Muscle of leg (tissue), 11 donors: ENCODE results near the gene MYH7. TPM values are rescaled to one million over a fixed set of nuclear protein-coding genes. Genes with fewer than 3 reads are reported as not detected.
"Not testable (repeated sequence)": the region's sequence is repeated elsewhere in the genome, so short reads cannot be mapped to it uniquely, and the experiment has no call there.

Source experiments
- DNase-seq: peaks from one replicate; pipeline ENCODE4 v3.0.0; 2013
- H3K27ac ChIP-seq: one replicate; pipeline ENCODE4 v1.5.1; 2013; ENCODE audit warnings: mild to moderate bottlenecking, low read length, control low read depth
- H3K27me3 ChIP-seq: one replicate; pipeline ENCODE4 v1.6.1; 2013; ENCODE audit warnings: low read length; ENCODE audit not compliant: control insufficient read depth, insufficient read depth
- H3K36me3 ChIP-seq: one replicate; pipeline ENCODE4 v1.6.1; 2013; ENCODE audit warnings: low read length; ENCODE audit not compliant: control insufficient read depth, insufficient read depth
- H3K4me1 ChIP-seq: one replicate; pipeline ENCODE4 v1.6.1; 2013; ENCODE audit warnings: low read length; ENCODE audit not compliant: control insufficient read depth, insufficient read depth
- H3K4me3 ChIP-seq: one replicate; pipeline ENCODE4 v1.5.1; 2013; ENCODE audit warnings: low read length, control low read depth
- H3K9me3 ChIP-seq: replicated peaks from 2 replicates; pipeline ENCODE4 v1.6.1; 2013; ENCODE audit warnings: low read depth, low read length; ENCODE audit not compliant: control insufficient read depth
- WGBS: methylation state at CpG from one replicate; pipeline ENCODE4 v1.1.5; 2013; ENCODE audit warnings: missing lambda C conversion rate; ENCODE audit not compliant: insufficient coverage; 5-methylcytosine and 5-hydroxymethylcytosine counted together
- polyA plus RNA-seq, 8 donors: library from polyadenylated mRNA; unstranded; fragments of 120-200 nt; gene quantifications; one replicate each; pipeline versions ENCODE4 v1.2.1 to v1.2.3, GENCODE V29; 2013; ENCODE audit warnings: inconsistent platforms in 1 of 8, low replicate concordance in 1 of 8; ENCODE audit not compliant: insufficient read length in 8 of 8, insufficient read depth in 1 of 8
- total RNA-seq: library from RNA; stranded (reverse); fragments of 120-200 nt; gene quantifications from one replicate; pipeline ENCODE4 v1.2.4, GENCODE V29; 2013

The MYH7 gene
- total and polyA plus RNA-seq, 9 donors = 124 to 948 (median 558) TPM

DNA sequence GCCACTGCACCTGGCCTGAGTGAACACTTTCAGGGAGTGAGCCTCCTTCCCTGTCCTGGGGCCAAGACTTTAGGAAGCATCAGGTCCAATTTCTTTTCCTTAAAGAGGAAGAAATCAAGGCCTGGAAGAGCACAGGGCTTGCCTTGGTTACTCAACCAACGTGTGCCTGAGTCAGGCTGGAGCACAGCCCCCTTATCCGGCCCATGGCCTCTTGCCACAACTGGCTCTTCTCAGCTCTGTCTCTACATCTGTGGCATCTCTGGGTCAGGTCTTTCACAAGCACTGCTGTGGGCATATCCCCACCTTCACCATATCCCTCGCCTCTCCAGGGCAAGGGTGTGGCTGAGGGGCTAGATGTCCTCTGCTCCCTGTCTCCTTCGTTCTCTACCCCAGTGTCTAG, 34.2 kb downstream of the MYH7 start:
- H3K36me3 ChIP-seq = no peaks in the 10 kb centered on the region
- H3K4me3 ChIP-seq = no peak overlapping the region
- no peak for DNase-seq
- H3K27ac ChIP-seq = no peak overlapping the region
- H3K4me1 ChIP-seq = peaks cover 6% of the 10 kb centered on the region
- H3K27me3 ChIP-seq = peaks cover 9% of the 10 kb centered on the region
- no peaks in the 10 kb centered on the region for H3K9me3 ChIP-seq
- 70% methylated on average over 3 of the region's 4 CpGs for WGBS

DNA sequence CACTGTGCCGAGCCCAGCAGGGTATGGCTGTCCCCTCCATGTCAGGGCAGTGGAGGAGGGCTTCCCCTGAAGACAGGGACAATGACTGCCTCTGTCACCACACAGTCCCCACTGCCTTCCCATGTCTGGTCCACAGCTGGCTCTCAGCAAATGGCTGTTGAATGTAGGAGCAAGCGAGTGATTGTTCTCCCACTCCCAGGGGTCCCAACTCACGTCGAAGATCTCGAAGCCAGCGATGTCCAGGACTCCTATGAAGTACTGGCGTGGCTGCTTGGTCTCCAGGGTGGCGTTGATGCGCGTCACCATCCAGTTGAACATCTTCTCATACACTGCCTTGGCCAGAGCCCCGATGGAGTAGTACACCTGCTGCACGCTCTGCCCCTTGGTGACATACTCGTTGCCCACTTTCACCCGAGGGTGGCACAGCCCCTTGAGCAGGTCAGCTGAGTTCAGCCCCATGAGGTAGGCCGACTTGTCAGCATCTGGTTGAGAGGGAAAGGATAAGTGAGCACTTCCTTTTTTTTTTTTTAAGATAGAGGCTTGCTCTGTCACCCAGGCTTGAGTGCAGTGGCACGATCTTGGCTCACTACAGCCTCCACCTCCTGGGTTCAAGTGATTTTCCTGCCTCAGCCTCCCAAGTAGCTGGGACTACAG, 34.8 kb downstream of the MYH7 start:
- H3K27ac ChIP-seq, DNase-seq, H3K27me3 ChIP-seq, H3K4me1 ChIP-seq, H3K4me3 ChIP-seq, H3K9me3 ChIP-seq, H3K36me3 ChIP-seq: not testable (repeated sequence)
- 86% methylated on average over 7 of the region's 16 CpGs for whole genome bisulfite sequencing

DNA sequence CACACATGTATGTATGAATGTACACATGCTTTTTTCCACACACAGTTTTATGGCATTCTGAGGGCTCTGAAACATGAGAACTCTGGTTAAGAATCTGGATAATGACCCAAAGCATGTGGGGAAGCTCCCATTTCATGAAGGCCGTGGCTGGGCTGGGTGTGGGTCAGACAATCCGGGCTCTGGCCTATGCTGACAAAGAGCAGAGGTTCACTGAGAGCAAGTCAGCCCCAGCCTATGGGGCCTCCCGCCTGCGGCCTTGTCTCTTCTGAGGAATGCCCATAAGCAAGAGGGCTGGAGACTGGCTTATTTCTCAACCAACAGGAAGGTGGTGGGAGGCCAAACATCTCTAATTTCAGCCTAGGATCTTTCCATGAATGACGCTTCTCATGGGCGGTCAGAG, 35.9 kb downstream of the MYH7 start:
- DNase-seq = no peak
- WGBS = 40% methylated on average over 2 of the region's 6 CpGs
- Histone ChIP-seq H3K9me3 (no peaks in the 10 kb centered on the region), H3K36me3 (no peaks in the 10 kb centered on the region), H3K4me3 (no peak overlapping the region), H3K27me3 (peaks cover 7% of the 10 kb centered on the region), H3K27ac (no peak overlapping the region), H3K4me1 (peaks cover 6% of the 10 kb centered on the region)

DNA sequence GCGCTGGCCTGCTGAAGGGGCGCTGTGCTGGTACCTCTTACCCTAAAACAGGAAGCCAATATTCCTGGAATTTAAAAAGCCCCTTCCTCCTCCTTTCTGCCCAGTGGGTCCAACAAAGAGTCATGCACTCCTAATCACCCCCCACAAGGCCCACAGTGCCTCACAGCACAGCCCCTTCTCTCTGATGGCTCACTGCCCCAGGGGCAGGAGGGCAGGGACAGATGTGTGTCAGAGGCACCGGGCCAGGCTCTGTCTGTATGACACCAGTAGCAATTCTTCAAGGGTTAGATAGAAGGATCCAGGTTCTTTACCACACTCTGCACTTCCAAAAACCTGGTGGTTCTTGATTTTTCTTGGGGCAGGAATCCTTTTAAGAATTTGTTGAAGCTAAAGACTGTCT, 36.3 kb downstream of the MYH7 start:
- Histone ChIP-seq H3K36me3 (no peaks in the 10 kb centered on the region), H3K27ac (no peak overlapping the region), H3K4me1 (peaks cover 6% of the 10 kb centered on the region), H3K9me3 (no peaks in the 10 kb centered on the region), H3K4me3 (no peak overlapping the region), H3K27me3 (peaks cover 7% of the 10 kb centered on the region)
- DNase-seq = no peak
- WGBS = 67% methylated on average over 1 of the region's 3 CpGs

DNA sequence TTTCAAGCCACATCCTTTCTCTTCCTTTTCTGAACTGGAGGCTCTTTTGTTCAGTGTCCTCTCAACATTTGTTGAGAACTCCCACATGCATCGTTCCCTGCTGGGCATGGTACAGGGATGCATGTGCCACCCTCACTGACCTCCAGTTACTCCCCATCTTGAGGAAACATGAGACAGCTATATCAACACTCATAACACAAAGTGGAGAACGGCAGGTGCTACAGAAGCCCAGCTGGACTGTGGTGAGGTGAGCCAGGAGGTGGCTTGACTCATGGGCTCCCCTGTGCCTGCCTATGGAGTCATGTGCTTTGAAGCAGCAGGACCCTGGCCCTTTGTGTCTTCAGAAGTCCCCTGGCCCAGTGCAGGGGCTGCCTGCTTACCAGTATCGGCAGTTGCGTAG, 37.1 kb downstream of the MYH7 start:
- H3K27ac ChIP-seq = no peak overlapping the region
- H3K9me3 ChIP-seq = no peaks in the 10 kb centered on the region
- no peak for DNase-seq
- no peak overlapping the region for H3K4me3 ChIP-seq
- H3K27me3 ChIP-seq = peaks cover 3% of the 10 kb centered on the region
- H3K36me3 ChIP-seq = no peaks in the 10 kb centered on the region
- H3K4me1 ChIP-seq = peaks cover 6% of the 10 kb centered on the region
- 100% methylated on average over 2 of the region's 4 CpGs for WGBS

DNA sequence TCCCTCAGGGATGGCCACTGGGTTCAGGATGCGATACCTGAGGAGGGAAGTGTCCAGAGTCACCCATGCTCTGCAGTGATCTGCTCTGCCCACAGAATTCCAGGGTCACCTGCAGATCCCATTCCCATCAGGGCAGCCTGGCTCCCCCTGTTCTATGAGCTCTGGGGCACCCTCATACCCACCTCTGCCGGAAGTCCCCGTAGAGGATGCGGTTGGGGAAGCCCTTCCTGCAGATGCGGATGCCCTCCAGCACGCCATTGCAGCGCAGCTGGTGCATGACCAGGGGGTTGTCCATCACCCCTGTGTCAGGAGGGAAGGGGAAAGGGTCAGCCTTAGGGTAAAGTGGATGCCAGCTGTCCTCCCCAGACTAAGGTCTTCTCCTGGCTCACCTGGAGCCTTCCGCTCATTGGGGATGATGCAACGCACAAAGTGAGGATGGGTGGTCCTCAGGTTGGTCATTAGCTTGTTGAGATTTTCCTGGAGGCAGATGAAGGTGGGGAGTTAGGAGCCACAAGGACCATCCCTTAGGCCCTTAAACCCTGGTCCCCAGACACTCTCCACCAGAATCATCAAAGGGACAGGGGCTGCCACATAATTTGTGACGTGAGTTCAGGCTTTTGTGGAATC, 38.6 kb downstream of the MYH7 start:
- Histone ChIP-seq H3K36me3 (no peaks in the 10 kb centered on the region), H3K9me3 (no peaks in the 10 kb centered on the region), H3K4me1 (peaks cover 6% of the 10 kb centered on the region), H3K27ac (no peak overlapping the region), H3K4me3 (no peak overlapping the region), H3K27me3 (no peaks in the 10 kb centered on the region)
- no peak for DNase-seq
- 86% methylated on average over 7 of the region's 10 CpGs for WGBS

DNA sequence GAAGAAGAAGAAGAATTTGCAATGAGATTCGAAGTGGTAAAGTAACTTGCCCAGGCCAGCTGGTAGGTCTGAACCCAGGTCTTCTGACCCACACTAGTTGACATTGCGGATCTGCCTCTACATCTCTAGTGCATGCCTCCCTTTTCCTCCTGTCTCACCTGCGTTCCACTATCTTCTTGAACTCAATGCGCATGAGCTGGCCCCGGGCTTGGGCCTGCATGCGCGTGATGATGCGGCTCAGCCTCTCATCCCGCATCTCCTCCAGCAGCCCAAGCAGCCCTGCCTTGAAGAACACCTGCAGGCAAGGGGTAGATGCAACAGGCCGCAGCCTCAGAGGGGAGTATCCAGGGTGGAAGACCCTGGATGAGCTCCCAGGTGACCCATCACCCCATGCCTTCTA, 39.3 kb downstream of the MYH7 start:
- 87% methylated on average over 3 of the region's 10 CpGs for WGBS
- Histone ChIP-seq H3K4me1 (peaks cover 6% of the 10 kb centered on the region), H3K9me3 (no peaks in the 10 kb centered on the region), H3K27me3 (no peaks in the 10 kb centered on the region), H3K4me3 (no peak overlapping the region), H3K36me3 (no peaks in the 10 kb centered on the region), H3K27ac (no peak overlapping the region)
- DNase-seq = no peak

DNA sequence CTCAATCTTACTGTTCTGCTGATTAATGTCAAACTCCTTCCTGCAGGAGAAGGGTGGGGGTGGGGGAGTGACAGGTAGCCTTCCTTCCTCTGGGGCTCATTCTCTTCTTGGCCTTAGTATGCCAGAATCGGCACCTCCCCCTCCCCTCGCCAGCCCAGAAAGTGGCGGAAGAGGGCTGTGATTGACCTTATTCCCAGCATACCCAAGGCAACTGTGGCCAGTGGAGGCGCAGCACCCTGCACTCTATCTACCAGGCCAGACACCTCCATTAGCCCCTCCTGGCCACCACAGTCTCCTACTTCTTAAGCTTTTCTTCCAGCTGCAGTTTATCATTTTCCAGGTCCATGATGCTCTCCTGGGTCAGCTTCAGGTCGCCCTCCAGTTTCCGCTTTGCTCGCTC, 42.8 kb downstream of the MYH7 start:
- H3K27me3 ChIP-seq = peaks cover 3% of the 10 kb centered on the region
- no peak for DNase-seq
- H3K4me3 ChIP-seq = no peak overlapping the region
- H3K9me3 ChIP-seq = no peaks in the 10 kb centered on the region
- no peaks in the 10 kb centered on the region for H3K4me1 ChIP-seq
- WGBS = 68% methylated on average over 4 of the region's 7 CpGs
- H3K27ac ChIP-seq = no peak overlapping the region
- no peaks in the 10 kb centered on the region for H3K36me3 ChIP-seq

DNA sequence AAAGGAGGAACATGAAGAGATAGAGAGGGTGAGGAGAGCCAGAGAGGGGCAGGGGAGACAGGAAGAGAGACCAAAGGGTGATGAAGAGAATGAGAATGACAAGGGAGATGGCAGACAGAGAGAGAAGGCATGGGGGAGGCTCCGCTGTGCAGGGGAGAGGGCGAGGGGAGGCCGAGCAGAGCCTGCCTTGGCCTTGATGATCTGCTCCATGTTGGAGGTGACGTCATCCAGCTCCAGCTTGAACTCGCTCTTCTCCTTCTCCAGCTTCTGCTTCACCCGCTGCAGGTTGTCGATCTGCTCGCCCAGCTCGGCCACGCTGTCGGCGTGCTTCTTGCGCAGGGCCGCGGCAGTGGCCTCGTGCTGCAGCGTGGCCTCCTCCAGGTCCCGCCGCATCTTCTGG, 45.6 kb downstream of the MYH7 start:
- not testable (repeated sequence) for H3K36me3 ChIP-seq, DNase-seq, H3K4me1 ChIP-seq, H3K9me3 ChIP-seq, H3K27ac ChIP-seq, H3K27me3 ChIP-seq, H3K4me3 ChIP-seq
- no CpG with 5 or more reads among the region's 19 CpGs for WGBS

DNA sequence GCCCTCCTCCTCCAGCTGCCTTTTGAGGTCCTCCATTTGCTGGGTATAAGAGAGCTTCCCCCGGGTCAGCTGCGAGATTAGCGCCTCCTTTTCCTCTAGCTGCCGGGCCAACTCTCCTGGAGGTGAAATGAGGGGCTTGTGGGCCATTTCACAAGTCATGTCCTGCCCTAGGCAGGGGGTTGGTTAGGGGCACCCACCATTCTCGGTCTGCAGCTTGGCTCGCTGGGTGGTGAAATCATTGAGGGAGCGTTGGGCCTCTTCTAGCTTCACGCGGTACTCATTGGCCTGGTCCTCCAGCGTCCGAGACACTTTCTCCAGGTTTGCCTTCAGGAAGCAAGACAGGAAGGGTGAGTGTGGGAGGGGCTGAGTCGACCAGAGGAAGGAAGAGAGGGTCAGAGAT, 46.1 kb downstream of the MYH7 start:
- 63% methylated on average over 8 of the region's 12 CpGs for WGBS

DNA sequence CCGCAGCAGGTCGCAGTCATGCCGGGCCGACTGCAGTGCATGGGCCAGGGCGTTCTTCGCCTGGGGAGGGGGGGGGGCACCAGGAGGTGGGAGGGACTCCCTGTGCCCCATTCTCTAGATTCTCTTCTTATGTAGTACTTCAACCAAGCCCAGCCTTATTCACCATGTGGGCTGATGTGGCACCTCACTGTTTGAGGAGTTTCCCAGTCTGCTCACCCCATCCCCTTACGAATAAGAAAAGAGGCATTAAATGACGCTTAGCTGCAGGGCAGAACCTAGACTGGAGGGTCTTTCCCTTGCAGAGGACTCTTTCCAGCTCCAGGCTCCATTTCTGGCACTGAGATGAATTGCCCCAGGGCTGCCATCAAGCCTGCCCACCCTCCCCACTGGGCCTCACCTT, 46.5 kb downstream of the MYH7 start:
- no peak for DNase-seq
- Histone ChIP-seq H3K27me3 (peaks cover 3% of the 10 kb centered on the region), H3K9me3 (no peaks in the 10 kb centered on the region), H3K36me3 (no peaks in the 10 kb centered on the region), H3K4me3 (no peak overlapping the region), H3K27ac (no peak overlapping the region), H3K4me1 (no peaks in the 10 kb centered on the region)
- 70% methylated on average over 2 of the region's 8 CpGs for WGBS

More for the DNA sequence above, 46.1 kb downstream of the MYH7 start:
- Histone ChIP-seq H3K9me3 (no peaks in the 10 kb centered on the region), H3K27ac (no peak overlapping the region), H3K27me3 (peaks cover 3% of the 10 kb centered on the region), H3K4me3 (no peak overlapping the region), H3K36me3 (no peaks in the 10 kb centered on the region), H3K4me1 (no peaks in the 10 kb centered on the region)
- no peak for DNase-seq
